HL-60 (cell line): ENCODE measurements around the gene TBXAS1.

Experiments
- DNase-seq, 2 experiments: peaks; one replicate each; pipeline ENCODE4 v3.0.0-alpha.2; 2010 to 2020; ENCODE audit warnings: low read depth in 1 of 2, low spot score in 1 of 2
- H3K27ac ChIP-seq: fragments of 250-450 bp; sonication (Bioruptor Pico); replicated peaks from 2 replicates; pipeline ENCODE4 v1.5.1; 2020; ENCODE audit warnings: mild to moderate bottlenecking, moderate library complexity
- H3K27me3 ChIP-seq: fragments of 250-450 bp; sonication (Bioruptor Pico); 2 replicates; pipeline ENCODE4 v1.5.1; 2021; ENCODE audit warnings: mild to moderate bottlenecking, moderate library complexity; ENCODE audit not compliant: insufficient read depth, poor library complexity, severe bottlenecking
- H3K4me3 ChIP-seq: replicated peaks from 2 replicates; pipeline ENCODE4 v1.5.1; 2011; ENCODE audit warnings: mild to moderate bottlenecking, control low read depth, low read length; ENCODE audit not compliant: insufficient read depth
- CTCF ChIP-seq: IDR thresholded peaks from one replicate; pipeline ENCODE4 v1.5.1; 2011; ENCODE audit warnings: low read length, control low read depth, inconsistent platforms; ENCODE audit not compliant: insufficient read depth
- GABPA ChIP-seq: IDR thresholded peaks from 2 replicates; pipeline ENCODE4 v1.6.1; 2012; ENCODE audit warnings: low read depth
- POLR2AphosphoS5 ChIP-seq: IDR thresholded peaks from 2 replicates; pipeline ENCODE4 v1.6.1; 2012; ENCODE audit warnings: low read depth
- REST ChIP-seq: IDR thresholded peaks from 2 replicates; pipeline ENCODE4 v1.6.1; 2012; ENCODE audit warnings: low read depth; ENCODE audit not compliant: insufficient replicate concordance
- SPI1 ChIP-seq: IDR thresholded peaks from 2 replicates; pipeline ENCODE4 v1.6.1; 2012; ENCODE audit warnings: low read depth, mild to moderate bottlenecking, borderline replicate concordance

Gene TBXAS1

GRCh38 chr7:139909379-139910050, 80.5 kb downstream of the TBXAS1 start:
- Histone ChIP-seq H3K27ac (no peak overlapping the region), H3K27me3 (no peaks in the 10 kb centered on the region), H3K4me3 (no peak overlapping the region)
- TF ChIP-seq POLR2AphosphoS5: no peak
- no peak for DNase-seq

- H3K27ac ChIP-seq: no peak overlapping the region
- DNase-seq: no peak
- H3K27me3 ChIP-seq: no peaks in the 10 kb centered on the region
- no peak overlapping the region for H3K4me3 ChIP-seq
- TF ChIP-seq CTCF (no peak), SPI1 (no peak)
These were observed 84.2 kb downstream of the TBXAS1 start for GRCh38 chr7:139913021-139913844.

- no peak overlapping the region for H3K4me3 ChIP-seq
- no peak for TF ChIP-seq POLR2AphosphoS5
- TF ChIP-seq CTCF: no peak
- no peak for TF ChIP-seq REST
- no peak for TF ChIP-seq GABPA
- TF ChIP-seq SPI1: no peak
- no peak for DNase-seq
- H3K27me3 ChIP-seq: no peaks in the 10 kb centered on the region
- no peak overlapping the region for H3K27ac ChIP-seq
These were observed 84.7 kb downstream of the TBXAS1 start for GRCh38 chr7:139913845-139914135.

- no peak for TF ChIP-seq CTCF
- TF ChIP-seq GABPA: no peak
- no peak for TF ChIP-seq POLR2AphosphoS5
- TF ChIP-seq REST: no peak
- no peak for TF ChIP-seq SPI1
- H3K4me3 ChIP-seq: no peak overlapping the region
- no peak overlapping the region for H3K27ac ChIP-seq
- DNase-seq: no peak
- no peaks in the 10 kb centered on the region for H3K27me3 ChIP-seq
These were observed 85.5 kb downstream of the TBXAS1 start for GRCh38 chr7:139914306-139915267.
